ENCODE results near the gene ULK4. TPM values are rescaled to one million over a fixed set of nuclear protein-coding genes. Genes with fewer than 3 reads are reported as not detected.

The ULK4 gene
- total RNA-seq, 1 donor from 2014 or later, result 8.4 TPM

- H3K9ac ChIP-seq (ENCODE audit: low read depth in 1 of 3, low read length in 3 of 3), result no peak overlapping the region
- H3K9me3 ChIP-seq (ENCODE audit: control insufficient read depth in 3 of 3, low read length in 3 of 3), result no peaks in the 10 kb centered on the region
Observed at GRCh38 chr3:41308119-41308518, 653.8 kb downstream of the ULK4 start.

GRCh38 chr3:41307065-41307464 lies 654.8 kb downstream of the ULK4 start:
- Histone ChIP-seq H3K36me3 (ENCODE audit: control insufficient read depth in 3 of 3, insufficient read depth in 3 of 3, low read length in 3 of 3) (no peaks in the 10 kb centered on the region), H3K4me3 (ENCODE audit: low read length in 3 of 3) (no peak overlapping the region), H3K9ac (ENCODE audit: low read depth in 1 of 3, low read length in 3 of 3) (no peak overlapping the region), H3K9me3 (ENCODE audit: control insufficient read depth in 3 of 3, low read length in 3 of 3) (no peaks in the 10 kb centered on the region), H3K4me1 (ENCODE audit: control insufficient read depth in 3 of 3, insufficient read depth in 3 of 3, low read length in 3 of 3) (peaks cover 3 to 8% (median 7%) of the 10 kb centered on the region in 3 donors), H3K27me3 (ENCODE audit: control insufficient read depth in 3 of 3, insufficient read depth in 3 of 3, low read length in 3 of 3) (no peaks in the 10 kb centered on the region), H3K27ac (ENCODE audit: low read depth, low read length) (no peak overlapping the region)

More at GRCh38 chr3:41308119-41308518, 653.8 kb downstream of the ULK4 start:
- Histone ChIP-seq H3K27me3 (ENCODE audit: control insufficient read depth in 3 of 3, insufficient read depth in 3 of 3, low read length in 3 of 3) (no peaks in the 10 kb centered on the region), H3K36me3 (ENCODE audit: control insufficient read depth in 3 of 3, insufficient read depth in 3 of 3, low read length in 3 of 3) (no peaks in the 10 kb centered on the region), H3K4me1 (ENCODE audit: control insufficient read depth in 3 of 3, insufficient read depth in 3 of 3, low read length in 3 of 3) (peaks cover 3 to 8% (median 7%) of the 10 kb centered on the region in 3 donors), H3K4me3 (ENCODE audit: low read length in 3 of 3) (no peak overlapping the region), H3K27ac (ENCODE audit: low read depth, low read length) (no peak overlapping the region)

GRCh38 chr3:41304593-41304992 lies 657.3 kb downstream of the ULK4 start:
- no peak overlapping the region for H3K27ac ChIP-seq (ENCODE audit: low read depth, low read length)
- peaks cover 3 to 8% (median 7%) of the 10 kb centered on the region in 3 donors for H3K4me1 ChIP-seq (ENCODE audit: control insufficient read depth in 3 of 3, insufficient read depth in 3 of 3, low read length in 3 of 3)

GRCh38 chr3:41302295-41302694 lies 659.6 kb downstream of the ULK4 start:
- Histone ChIP-seq H3K4me1 (ENCODE audit: control insufficient read depth in 3 of 3, insufficient read depth in 3 of 3, low read length in 3 of 3) (peaks cover 3 to 8% (median 7%) of the 10 kb centered on the region in 3 donors), H3K4me3 (ENCODE audit: low read length in 3 of 3) (no peak overlapping the region), H3K9ac (ENCODE audit: low read depth in 1 of 3, low read length in 3 of 3) (no peak overlapping the region), H3K9me3 (ENCODE audit: control insufficient read depth in 3 of 3, low read length in 3 of 3) (no peaks in the 10 kb centered on the region), H3K27ac (ENCODE audit: low read depth, low read length) (no peak overlapping the region), H3K36me3 (ENCODE audit: control insufficient read depth in 3 of 3, insufficient read depth in 3 of 3, low read length in 3 of 3) (no peaks in the 10 kb centered on the region), H3K27me3 (ENCODE audit: control insufficient read depth in 3 of 3, insufficient read depth in 3 of 3, low read length in 3 of 3) (no peaks in the 10 kb centered on the region)

More at GRCh38 chr3:41304593-41304992, 657.3 kb downstream of the ULK4 start:
- Histone ChIP-seq H3K36me3 (ENCODE audit: control insufficient read depth in 3 of 3, insufficient read depth in 3 of 3, low read length in 3 of 3) (no peaks in the 10 kb centered on the region), H3K9ac (ENCODE audit: low read depth in 1 of 3, low read length in 3 of 3) (no peak overlapping the region), H3K4me3 (ENCODE audit: low read length in 3 of 3) (no peak overlapping the region), H3K27me3 (ENCODE audit: control insufficient read depth in 3 of 3, insufficient read depth in 3 of 3, low read length in 3 of 3) (no peaks in the 10 kb centered on the region), H3K9me3 (ENCODE audit: control insufficient read depth in 3 of 3, low read length in 3 of 3) (no peaks in the 10 kb centered on the region)

GRCh38 chr3:41301548-41301947 lies 660.4 kb downstream of the ULK4 start:
- Histone ChIP-seq H3K27me3 (ENCODE audit: control insufficient read depth in 3 of 3, insufficient read depth in 3 of 3, low read length in 3 of 3) (no peaks in the 10 kb centered on the region), H3K4me1 (ENCODE audit: control insufficient read depth in 3 of 3, insufficient read depth in 3 of 3, low read length in 3 of 3) (peaks cover 3 to 8% (median 7%) of the 10 kb centered on the region in 3 donors)

DNA sequence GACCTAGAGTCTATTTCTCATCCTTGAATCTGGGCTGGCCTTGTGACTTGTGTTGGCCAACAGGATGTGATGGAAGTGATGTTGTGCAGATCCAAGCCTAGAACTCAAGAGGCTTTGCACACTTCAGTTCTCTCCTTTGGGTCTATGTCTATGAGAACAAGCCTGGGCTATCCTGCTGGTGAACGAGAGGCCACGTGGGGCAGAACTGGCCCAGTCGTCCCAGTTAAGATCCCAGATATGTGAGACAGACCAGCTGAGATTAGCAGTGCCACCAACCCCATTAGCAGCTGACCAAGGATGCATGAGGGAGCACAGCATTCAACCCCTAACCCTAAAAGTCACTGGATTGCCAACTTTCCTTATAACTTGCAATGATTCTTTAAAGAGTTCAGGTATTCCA lies 662.9 kb downstream of the ULK4 start:
- no peak overlapping the region for H3K9ac ChIP-seq (ENCODE audit: low read depth in 1 of 3, low read length in 3 of 3)
- no peaks in the 10 kb centered on the region for H3K9me3 ChIP-seq (ENCODE audit: control insufficient read depth in 3 of 3, low read length in 3 of 3)
- H3K27ac ChIP-seq (ENCODE audit: low read depth, low read length), result no peak overlapping the region
- H3K4me1 ChIP-seq (ENCODE audit: control insufficient read depth in 3 of 3, insufficient read depth in 3 of 3, low read length in 3 of 3), result no peaks in the 10 kb centered on the region
- H3K4me3 ChIP-seq (ENCODE audit: low read length in 3 of 3), result no peak overlapping the region
- no peaks in the 10 kb centered on the region for H3K27me3 ChIP-seq (ENCODE audit: control insufficient read depth in 3 of 3, insufficient read depth in 3 of 3, low read length in 3 of 3)
- H3K36me3 ChIP-seq (ENCODE audit: control insufficient read depth in 3 of 3, insufficient read depth in 3 of 3, low read length in 3 of 3), result no peaks in the 10 kb centered on the region

More at GRCh38 chr3:41301548-41301947, 660.4 kb downstream of the ULK4 start:
- no peaks in the 10 kb centered on the region for H3K36me3 ChIP-seq (ENCODE audit: control insufficient read depth in 3 of 3, insufficient read depth in 3 of 3, low read length in 3 of 3)
- no peaks in the 10 kb centered on the region for H3K9me3 ChIP-seq (ENCODE audit: control insufficient read depth in 3 of 3, low read length in 3 of 3)
- no peak overlapping the region for H3K9ac ChIP-seq (ENCODE audit: low read depth in 1 of 3, low read length in 3 of 3)
- no peak overlapping the region for H3K4me3 ChIP-seq (ENCODE audit: low read length in 3 of 3)
- no peak overlapping the region for H3K27ac ChIP-seq (ENCODE audit: low read depth, low read length)

DNA sequence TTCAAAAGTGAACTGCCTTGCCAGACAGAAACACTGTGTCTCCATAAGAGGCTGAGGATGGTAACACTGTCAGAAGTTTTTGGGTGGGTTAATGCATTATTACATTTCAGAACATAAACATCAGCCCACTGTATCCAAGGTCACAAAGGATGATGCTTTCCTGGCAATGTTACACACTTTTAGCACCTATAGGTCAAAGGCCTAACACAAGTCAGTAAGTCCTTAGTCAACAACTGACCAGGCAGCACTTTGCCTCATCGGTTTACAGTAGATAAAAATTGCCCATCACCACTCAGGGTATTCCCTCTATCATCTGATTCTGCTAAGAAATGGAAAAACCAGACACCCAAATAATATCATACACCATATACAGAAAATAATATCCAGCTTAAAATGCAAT lies 664.2 kb downstream of the ULK4 start:
- Histone ChIP-seq H3K27ac (ENCODE audit: low read depth, low read length) (no peak overlapping the region), H3K4me1 (ENCODE audit: control insufficient read depth in 3 of 3, insufficient read depth in 3 of 3, low read length in 3 of 3) (peaks cover 0 to 7% (median 5%) of the 10 kb centered on the region in 3 donors), H3K9ac (ENCODE audit: low read depth in 1 of 3, low read length in 3 of 3) (no peak overlapping the region), H3K4me3 (ENCODE audit: low read length in 3 of 3) (no peak overlapping the region), H3K9me3 (ENCODE audit: control insufficient read depth in 3 of 3, low read length in 3 of 3) (no peaks in the 10 kb centered on the region), H3K27me3 (ENCODE audit: control insufficient read depth in 3 of 3, insufficient read depth in 3 of 3, low read length in 3 of 3) (no peaks in the 10 kb centered on the region), H3K36me3 (ENCODE audit: control insufficient read depth in 3 of 3, insufficient read depth in 3 of 3, low read length in 3 of 3) (no peaks in the 10 kb centered on the region)

GRCh38 chr3:41296556-41296955 lies 665.3 kb downstream of the ULK4 start:
- Histone ChIP-seq H3K4me3 (ENCODE audit: low read length in 3 of 3) (no peak overlapping the region), H3K27me3 (ENCODE audit: control insufficient read depth in 3 of 3, insufficient read depth in 3 of 3, low read length in 3 of 3) (no peaks in the 10 kb centered on the region), H3K36me3 (ENCODE audit: control insufficient read depth in 3 of 3, insufficient read depth in 3 of 3, low read length in 3 of 3) (no peaks in the 10 kb centered on the region), H3K9ac (ENCODE audit: low read depth in 1 of 3, low read length in 3 of 3) (no peak overlapping the region), H3K27ac (ENCODE audit: low read depth, low read length) (no peak overlapping the region), H3K9me3 (ENCODE audit: control insufficient read depth in 3 of 3, low read length in 3 of 3) (no peaks in the 10 kb centered on the region), H3K4me1 (ENCODE audit: control insufficient read depth in 3 of 3, insufficient read depth in 3 of 3, low read length in 3 of 3) (peaks cover 0 to 7% (median 5%) of the 10 kb centered on the region in 3 donors)

DNA sequence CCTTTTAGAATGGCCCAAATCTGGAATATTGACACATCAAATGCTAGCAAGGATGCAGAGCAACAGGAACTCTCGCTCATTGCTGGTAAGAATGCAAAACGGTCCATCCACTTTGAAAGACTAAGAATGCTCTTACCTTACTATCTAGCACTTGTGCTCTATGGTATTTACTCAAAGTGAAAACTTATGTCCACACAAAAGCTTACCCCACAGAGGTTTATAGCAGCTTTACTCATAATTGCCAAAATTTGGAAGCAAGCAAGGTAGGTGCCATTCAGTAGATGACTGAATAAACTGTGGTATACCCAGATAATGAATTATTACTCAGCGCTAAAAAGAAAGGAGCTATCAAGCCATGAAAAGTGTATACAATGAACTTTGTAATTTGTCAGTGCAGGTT lies 666.2 kb downstream of the ULK4 start:
- Histone ChIP-seq H3K9me3 (ENCODE audit: control insufficient read depth in 3 of 3, low read length in 3 of 3) (no peaks in the 10 kb centered on the region), H3K27ac (ENCODE audit: low read depth, low read length) (no peak overlapping the region), H3K9ac (ENCODE audit: low read depth in 1 of 3, low read length in 3 of 3) (no peak overlapping the region), H3K36me3 (ENCODE audit: control insufficient read depth in 3 of 3, insufficient read depth in 3 of 3, low read length in 3 of 3) (no peaks in the 10 kb centered on the region), H3K4me1 (ENCODE audit: control insufficient read depth in 3 of 3, insufficient read depth in 3 of 3, low read length in 3 of 3) (peaks cover 0 to 7% (median 5%) of the 10 kb centered on the region in 3 donors), H3K27me3 (ENCODE audit: control insufficient read depth in 3 of 3, insufficient read depth in 3 of 3, low read length in 3 of 3) (no peaks in the 10 kb centered on the region), H3K4me3 (ENCODE audit: low read length in 3 of 3) (no peak overlapping the region)

DNA sequence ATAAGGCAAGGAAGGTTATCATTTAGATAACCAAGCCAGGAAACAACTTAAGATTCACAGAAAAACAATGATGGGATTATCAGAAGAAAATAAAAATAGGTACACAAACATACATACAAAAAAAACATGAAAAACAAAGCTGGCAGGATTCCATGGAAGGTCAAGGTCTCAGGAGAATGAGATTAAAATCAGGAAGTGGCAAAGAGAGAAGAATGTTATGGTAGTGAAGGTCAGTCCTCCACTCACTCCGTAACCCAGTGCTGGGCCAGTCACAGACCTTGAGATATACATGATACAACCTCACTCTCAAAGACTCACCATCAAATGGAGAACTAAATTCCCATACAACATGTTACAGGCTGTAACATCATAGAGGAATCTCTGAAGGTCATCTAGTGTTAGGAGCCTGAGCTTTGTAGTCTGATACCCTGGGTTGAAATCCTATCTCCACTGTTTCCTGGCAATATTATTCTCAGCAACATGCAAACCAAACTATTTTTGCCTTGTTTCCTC lies 668.7 kb downstream of the ULK4 start:
- Histone ChIP-seq H3K4me3 (ENCODE audit: low read length in 3 of 3) (no peak overlapping the region), H3K9ac (ENCODE audit: low read depth in 1 of 3, low read length in 3 of 3) (no peak overlapping the region), H3K4me1 (ENCODE audit: control insufficient read depth in 3 of 3, insufficient read depth in 3 of 3, low read length in 3 of 3) (peaks cover 0 to 7% (median 5%) of the 10 kb centered on the region in 3 donors), H3K9me3 (ENCODE audit: control insufficient read depth in 3 of 3, low read length in 3 of 3) (no peaks in the 10 kb centered on the region), H3K27ac (ENCODE audit: low read depth, low read length) (no peak overlapping the region), H3K36me3 (ENCODE audit: control insufficient read depth in 3 of 3, insufficient read depth in 3 of 3, low read length in 3 of 3) (no peaks in the 10 kb centered on the region), H3K27me3 (ENCODE audit: control insufficient read depth in 3 of 3, insufficient read depth in 3 of 3, low read length in 3 of 3) (no peaks in the 10 kb centered on the region)
